ENCODE measurements around the gene RPL22L1.
"Not testable (repeated sequence)": the region's sequence is repeated elsewhere in the genome, so short reads cannot be mapped to it uniquely, and the experiment has no call there.

The RPL22L1 gene

GRCh38 chr3:170836491-170836890 lies 33.5 kb downstream of the RPL22L1 start:
- DNase-seq (ENCODE audit: extremely low read depth, low read depth): no peak
- no peak for TF ChIP-seq CTCF (IDR thresholded peaks at IDR 0.05; ENCODE audit: low read depth, low read length)

DNA sequence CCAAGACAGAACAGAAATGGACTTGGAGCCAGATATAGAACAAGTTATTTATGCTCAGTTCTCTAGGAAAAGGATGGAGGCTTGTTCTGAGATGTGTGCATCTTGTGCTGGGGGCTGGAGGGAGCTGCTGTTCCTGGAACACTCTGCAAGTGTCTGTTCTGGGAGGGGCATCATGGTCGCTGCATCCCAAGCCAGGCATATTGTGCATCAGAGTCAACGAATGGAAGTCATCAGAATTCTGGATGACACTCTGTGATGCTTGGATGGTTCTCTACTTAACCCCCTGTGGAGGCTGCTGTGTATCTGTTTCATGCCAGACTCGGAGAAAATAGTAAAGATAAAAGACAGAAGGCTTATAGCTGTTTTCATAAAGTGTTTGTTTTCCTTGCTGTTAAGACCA lies 34.7 kb downstream of the RPL22L1 start:
- no peak for DNase-seq (ENCODE audit: extremely low read depth, low read depth)
- no peak for TF ChIP-seq CTCF (IDR thresholded peaks at IDR 0.05; ENCODE audit: low read depth, low read length)

- DNase-seq (ENCODE audit: extremely low read depth, low read depth): no peak
- no peak for TF ChIP-seq CTCF (IDR thresholded peaks at IDR 0.05; ENCODE audit: low read depth, low read length)
These were observed 39.4 kb downstream of the RPL22L1 start for GRCh38 chr3:170830580-170830979.

GRCh38 chr3:170829546-170830272 lies 40.3 kb downstream of the RPL22L1 start:
- no peak for DNase-seq (ENCODE audit: extremely low read depth, low read depth)
- no peak for TF ChIP-seq CTCF (IDR thresholded peaks at IDR 0.05; ENCODE audit: low read depth, low read length)

DNA sequence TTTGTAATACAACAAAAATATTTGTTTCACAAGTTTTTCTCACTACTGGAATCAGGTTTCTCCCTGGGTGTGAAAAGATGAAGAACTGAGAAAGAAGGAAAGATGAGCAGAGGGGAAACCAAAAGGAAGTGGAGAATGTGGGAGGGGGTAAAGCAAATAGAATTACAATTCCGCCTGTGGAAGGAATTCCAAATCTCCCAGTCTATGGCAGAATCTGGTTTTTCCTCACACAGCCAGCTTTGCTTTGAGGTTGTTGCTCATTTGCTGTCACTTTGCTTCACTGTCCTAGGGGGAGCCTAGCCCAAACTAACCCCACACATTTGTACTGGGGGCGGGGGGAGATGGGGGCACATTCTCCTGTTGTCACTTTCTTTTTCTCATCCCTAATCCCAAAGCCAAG lies 43.9 kb downstream of the RPL22L1 start:
- no peak for TF ChIP-seq CTCF (IDR thresholded peaks at IDR 0.05; ENCODE audit: low read depth, low read length)
- DNase-seq (ENCODE audit: extremely low read depth, low read depth): no peak

DNA sequence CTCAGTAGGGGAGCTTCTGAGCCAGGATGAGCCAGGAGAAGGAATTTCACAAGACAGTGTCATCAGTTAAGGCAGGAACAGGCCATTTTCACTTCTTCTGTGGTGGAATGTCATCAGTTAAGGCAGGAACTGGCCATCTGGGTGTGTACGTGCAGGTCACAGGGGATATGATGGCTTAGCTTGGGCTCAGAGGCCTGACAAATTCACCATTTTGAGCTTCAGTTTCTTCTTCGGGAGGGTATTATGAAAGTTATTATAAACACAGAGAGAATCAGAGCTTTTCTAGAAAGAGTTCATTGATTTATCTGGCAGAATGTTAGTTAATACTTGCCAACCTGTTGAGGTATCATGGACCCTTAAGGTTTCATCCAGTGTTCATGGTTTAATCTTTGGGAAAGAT lies 46.4 kb downstream of the RPL22L1 start:
- not testable (repeated sequence) for DNase-seq (ENCODE audit: extremely low read depth, low read depth)

- DNase-seq (ENCODE audit: extremely low read depth, low read depth): not testable (repeated sequence)
These were observed 51.7 kb downstream of the RPL22L1 start for GRCh38 chr3:170818325-170818724.

DNA sequence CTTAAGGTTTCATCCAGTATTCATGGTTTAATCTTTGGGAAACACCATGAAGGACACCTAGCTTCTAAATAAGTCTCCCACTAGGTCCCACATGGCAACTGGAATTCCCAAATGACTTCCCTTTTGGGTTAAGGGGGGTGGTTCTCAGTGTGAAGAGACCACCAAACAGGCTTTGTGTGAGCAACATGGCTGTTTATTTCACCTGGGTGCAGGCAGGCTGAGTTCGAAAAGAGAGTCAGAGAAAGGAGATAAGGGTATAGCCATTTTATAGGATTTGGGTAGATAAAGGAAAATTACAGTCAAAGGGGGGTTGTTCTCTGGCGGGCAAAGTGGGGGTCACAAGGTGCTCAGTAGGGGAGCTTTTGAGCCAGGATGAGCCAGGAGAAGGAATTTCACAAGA lies 52.5 kb downstream of the RPL22L1 start:
- not testable (repeated sequence) for DNase-seq (ENCODE audit: extremely low read depth, low read depth)

DNA sequence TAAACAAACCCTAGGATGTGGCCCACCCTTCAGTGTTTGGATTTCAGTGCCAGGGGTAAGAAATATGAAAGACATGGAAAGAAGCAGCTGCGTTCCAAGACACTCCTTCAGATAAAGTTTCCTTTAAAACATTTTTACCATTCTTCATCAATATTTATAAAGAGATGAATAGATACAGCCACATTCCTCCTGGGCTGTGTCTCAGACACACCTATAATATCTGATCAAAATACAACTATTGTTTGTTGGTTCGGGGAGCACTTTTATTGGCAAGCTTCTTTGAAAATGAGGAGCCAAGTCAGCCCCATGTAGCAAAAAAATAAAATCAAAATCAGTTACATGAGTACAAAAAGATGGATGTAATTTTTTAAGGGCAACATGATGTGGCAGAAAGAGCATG lies 53.2 kb downstream of the RPL22L1 start:
- DNase-seq (ENCODE audit: extremely low read depth, low read depth): no peak
- TF ChIP-seq CTCF (IDR thresholded peaks at IDR 0.05; ENCODE audit: low read depth, low read length): no peak
